Vagina (tissue), 2 donors: Measurements from ENCODE around the gene RABGAP1L. TPM values are rescaled to one million over a fixed set of nuclear protein-coding genes. Genes with fewer than 3 reads are reported as not detected.
"Not testable (repeated sequence)": the region's sequence is repeated elsewhere in the genome, so short reads cannot be mapped to it uniquely, and the experiment has no call there.

Source experiments
- DNase-seq, 2 donors: peaks; one replicate each; pipeline ENCODE4 v3.0.0-alpha.2; 2017; ENCODE audit errors: extremely low spot score in 2 of 2
- H3K27ac ChIP-seq: fragments of 200-600 bp; sonication (generic); one replicate; pipeline ENCODE4 v1.5.1; 2019
- H3K27me3 ChIP-seq: fragments of 200-600 bp; sonication (generic); one replicate; pipeline ENCODE4 v1.5.1; 2019
- H3K36me3 ChIP-seq, 2 donors: fragments of 200-600 bp; sonication (generic); one replicate each; pipeline ENCODE4 v1.5.1; 2017 to 2019
- H3K4me1 ChIP-seq: fragments of 200-600 bp; sonication (generic); one replicate; pipeline ENCODE4 v1.5.1; 2019
- H3K4me3 ChIP-seq, 2 donors: fragments of 200-600 bp; sonication (generic); 1 replicate in 1 of 2; 2 replicates in 1 of 2; pipeline ENCODE4 v1.5.1; 2016 to 2019
- H3K9me3 ChIP-seq: fragments of 200-600 bp; sonication (generic); one replicate; pipeline ENCODE4 v1.5.1; 2019
- POLR2A ChIP-seq, 2 donors: fragments of 450-650 bp; IDR thresholded peaks; one replicate each; pipeline ENCODE4 v1.6.1; 2017; ENCODE audit warnings: antibody characterized with exemption in 2 of 2, mild to moderate bottlenecking in 2 of 2, moderate library complexity in 2 of 2
- POLR2AphosphoS5 ChIP-seq, 2 donors: sonication (generic); formaldehyde crosslinking; IDR thresholded peaks; one replicate each; pipeline ENCODE4 v1.9.0; 2017; ENCODE audit warnings: antibody characterized with exemption in 2 of 2, mild to moderate bottlenecking in 2 of 2, low read depth in 1 of 2; ENCODE audit not compliant: insufficient read depth in 1 of 2
- intact Hi-C: fragments of 100-400 bp; cut with DNase I; formaldehyde crosslinking; loops from one replicate; pipeline ENCODE4 v1.15.1; 2023
- small RNA-seq: library from RNA; depleted of rRNA; stranded (forward); fragments of <200 nt; gene quantifications from one replicate; pipeline ENCODE3, GENCODE V24; 2016
- total RNA-seq: library from RNA; depleted of rRNA; stranded (reverse); fragments of >200 nt; gene quantifications from one replicate; pipeline ENCODE4 v1.2.3, GENCODE V29; 2016
- TF ChIP-seq, protein P1 (sequence below), 3 experiments: fragments of 450-650 bp in 2 of 3; fragments of 200-600 bp in 1 of 3; sonication (generic) in 1 of 3; IDR thresholded peaks; one replicate each; pipeline ENCODE4 v1.5.1; 2017 to 2019; ENCODE audit warnings: antibody characterized with exemption in 3 of 3, mild to moderate bottlenecking in 2 of 3, moderate library complexity in 2 of 3

The RABGAP1L gene
- total RNA-seq, 1 donor from 2014 or later: 40.0 TPM

DNA sequence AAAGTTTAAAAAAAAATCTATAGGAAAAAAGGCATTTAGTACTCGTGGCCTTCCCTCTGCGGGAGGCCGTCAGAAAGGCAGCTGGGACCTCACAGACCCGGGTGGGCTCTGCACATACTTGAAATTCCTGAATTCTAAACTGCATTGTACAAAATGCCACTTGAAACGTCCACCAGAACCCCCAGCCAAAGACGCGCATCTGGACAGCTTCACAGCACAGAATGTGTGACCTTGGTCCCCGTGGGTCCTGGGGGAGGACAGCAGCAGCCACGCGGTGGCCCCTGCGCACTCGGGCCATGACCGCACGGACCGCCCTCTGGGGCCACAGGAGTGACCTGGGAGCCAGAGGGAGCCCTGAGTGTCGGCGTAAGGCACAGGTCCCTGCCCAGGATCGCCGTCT, 884.5 kb downstream of the RABGAP1L start:
- no peak overlapping the region for H3K27ac ChIP-seq
- no peaks in the 10 kb centered on the region for H3K9me3 ChIP-seq
- no peaks in the 10 kb centered on the region for H3K36me3 ChIP-seq
- intact Hi-C loops: no loop called here
- TF ChIP-seq POLR2AphosphoS5 (IDR thresholded peaks at IDR 0.05; ENCODE audit: insufficient read depth in 1 of 2, low read depth in 1 of 2) (no peak), POLR2A (IDR thresholded peaks at IDR 0.05) (no peak)
- TF ChIP-seq, protein P1, sequence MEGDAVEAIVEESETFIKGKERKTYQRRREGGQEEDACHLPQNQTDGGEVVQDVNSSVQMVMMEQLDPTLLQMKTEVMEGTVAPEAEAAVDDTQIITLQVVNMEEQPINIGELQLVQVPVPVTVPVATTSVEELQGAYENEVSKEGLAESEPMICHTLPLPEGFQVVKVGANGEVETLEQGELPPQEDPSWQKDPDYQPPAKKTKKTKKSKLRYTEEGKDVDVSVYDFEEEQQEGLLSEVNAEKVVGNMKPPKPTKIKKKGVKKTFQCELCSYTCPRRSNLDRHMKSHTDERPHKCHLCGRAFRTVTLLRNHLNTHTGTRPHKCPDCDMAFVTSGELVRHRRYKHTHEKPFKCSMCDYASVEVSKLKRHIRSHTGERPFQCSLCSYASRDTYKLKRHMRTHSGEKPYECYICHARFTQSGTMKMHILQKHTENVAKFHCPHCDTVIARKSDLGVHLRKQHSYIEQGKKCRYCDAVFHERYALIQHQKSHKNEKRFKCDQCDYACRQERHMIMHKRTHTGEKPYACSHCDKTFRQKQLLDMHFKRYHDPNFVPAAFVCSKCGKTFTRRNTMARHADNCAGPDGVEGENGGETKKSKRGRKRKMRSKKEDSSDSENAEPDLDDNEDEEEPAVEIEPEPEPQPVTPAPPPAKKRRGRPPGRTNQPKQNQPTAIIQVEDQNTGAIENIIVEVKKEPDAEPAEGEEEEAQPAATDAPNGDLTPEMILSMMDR (IDR thresholded peaks at IDR 0.05): no peak
- no peaks in the 10 kb centered on the region for H3K27me3 ChIP-seq
- no peak overlapping the region for H3K4me3 ChIP-seq
- DNase-seq: no peak
- no peaks in the 10 kb centered on the region for H3K4me1 ChIP-seq

DNA sequence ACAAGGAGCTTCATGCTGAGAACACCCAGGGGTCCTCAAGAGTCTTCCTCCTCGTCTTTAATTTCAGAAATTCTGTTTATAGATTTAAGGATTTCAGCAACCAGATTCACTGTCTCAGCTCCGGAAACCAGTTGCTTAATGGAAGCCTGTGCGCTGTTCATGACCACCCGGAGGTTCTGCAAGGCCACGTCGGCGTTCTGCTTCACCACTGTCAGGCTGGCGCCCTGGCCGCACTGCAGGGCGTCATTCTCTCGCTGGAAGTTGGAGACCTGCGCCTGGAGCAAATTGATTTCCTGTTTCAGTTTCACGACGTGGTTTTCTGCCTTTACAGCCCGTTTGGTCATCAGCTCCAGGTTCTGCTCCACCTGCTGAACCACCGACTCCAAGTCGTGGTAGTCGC, 885.3 kb downstream of the RABGAP1L start:
- H3K4me3 ChIP-seq, H3K27me3 ChIP-seq, intact Hi-C loops, H3K27ac ChIP-seq, H3K4me1 ChIP-seq, DNase-seq, H3K36me3 ChIP-seq, H3K9me3 ChIP-seq: not testable (repeated sequence)

Small RNA genes within 50 kb of the gene (small RNA-seq; reads per million reads assigned to genes)
- gene BANF1P4 (not detected), gene RF00019 (not detected), gene RNU6-307P (not detected)

Other genes starting within 250 kb of the RABGAP1L start
- not detected for gene SERPINC1, start 242.2 kb upstream of the RABGAP1L start, total RNA-seq
- gene RC3H1, start 137.2 kb upstream of the RABGAP1L start, total RNA-seq: 25.3 TPM